ENCODE data around the gene EDAR.

GRCh38 chr2:108896741-108897140, 92.3 kb downstream of the EDAR start:
- TF ChIP-seq CTCF (conservative IDR thresholded peaks at IDR 0.05 in 1 of 2, IDR thresholded peaks at IDR 0.05 in 1 of 2; ENCODE audit: low read depth in 1 of 2, low read length in 2 of 2) (no peak), EZH2 (IDR thresholded peaks at IDR 0.05; ENCODE audit: low read length, missing control alignments) (no peak)

Data from fibroblast of lung (primary cell).